ENCODE results near the gene SEPTIN1.
"Not testable (repeated sequence)": the region's sequence is repeated elsewhere in the genome, so short reads cannot be mapped to it uniquely, and the experiment has no call there.

The SEPTIN1 gene

DNA sequence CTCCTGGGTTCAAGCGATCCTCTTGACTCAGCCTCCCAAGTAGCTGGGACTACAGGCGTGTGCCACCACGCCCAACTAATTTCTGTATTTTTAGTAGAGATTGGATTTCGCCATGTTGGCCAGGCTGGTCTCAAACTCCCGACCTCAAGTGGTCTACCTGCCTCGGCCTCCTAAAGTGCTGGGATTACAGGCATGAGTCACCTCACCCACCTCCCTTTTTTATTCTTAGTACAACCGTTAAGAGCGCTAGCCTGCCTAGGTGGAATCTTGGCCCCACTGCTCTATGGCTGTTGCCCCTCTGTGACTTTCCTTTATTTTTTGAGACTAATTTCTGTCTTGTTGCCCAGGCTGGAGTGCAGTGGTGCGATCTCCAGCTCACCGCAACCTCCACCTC is 44.4 kb downstream of the SEPTIN1 start:
- DNase-seq, result not testable (repeated sequence)

GRCh38 chr16:30335598-30336474 is 46.5 kb downstream of the SEPTIN1 start:
- DNase-seq, result no peak

DNA sequence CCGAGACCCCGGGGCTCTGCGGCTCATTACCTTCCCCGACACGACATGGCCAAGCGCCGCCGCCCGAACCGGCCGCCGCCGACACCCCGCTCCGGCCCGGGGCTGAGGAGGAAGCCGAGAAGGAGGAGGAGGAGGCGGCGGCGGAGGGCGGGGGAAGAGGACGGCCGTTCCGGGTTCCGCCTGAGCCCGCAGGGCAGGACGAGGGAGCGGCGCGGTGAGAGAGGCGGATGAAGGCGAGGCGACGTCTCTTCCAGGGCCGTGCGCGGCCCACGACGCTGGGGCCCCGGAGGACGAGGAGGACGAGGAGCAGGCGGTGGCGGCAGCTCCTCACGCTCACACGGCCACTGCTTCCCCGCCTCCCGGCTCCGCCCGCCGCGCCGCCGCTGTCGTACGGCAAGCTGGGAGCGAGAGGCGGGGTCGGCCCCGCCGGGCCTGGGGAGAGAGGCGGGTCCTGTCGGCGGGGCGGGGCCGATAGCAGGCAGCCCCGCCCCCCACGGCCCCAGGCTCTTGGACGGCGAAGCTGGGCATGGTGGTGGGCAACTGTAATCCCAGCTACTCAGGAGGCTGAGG is 47.2 kb downstream of the SEPTIN1 start:
- DNase-seq, result not testable (repeated sequence)

DNA sequence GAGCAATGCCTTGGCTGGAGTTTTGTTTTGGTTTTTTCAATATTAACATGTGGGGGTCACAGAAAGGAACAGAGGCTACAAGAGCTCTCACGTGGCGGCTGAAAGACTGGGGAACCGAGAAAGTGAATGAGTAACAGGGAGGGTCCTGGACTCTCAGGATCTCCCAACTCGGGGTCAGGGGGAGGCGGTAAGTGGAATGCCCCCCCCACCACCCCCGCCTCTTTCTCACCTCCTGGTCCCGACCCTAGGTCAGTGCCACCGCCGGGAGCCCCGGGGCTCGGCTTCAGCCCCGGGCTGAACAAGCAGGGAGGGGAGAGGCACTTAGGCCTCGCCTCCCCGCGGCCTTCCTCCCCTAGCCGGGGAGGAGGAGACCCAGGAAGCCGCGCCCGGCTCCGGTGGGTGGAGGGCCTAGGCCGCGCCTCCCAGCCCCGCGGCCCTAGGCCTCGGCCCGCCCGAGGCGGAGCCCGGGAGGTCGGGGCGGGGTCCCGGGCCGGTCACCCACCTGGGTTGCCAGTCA is 47.8 kb downstream of the SEPTIN1 start:
- not testable (repeated sequence) for DNase-seq
